NCI-H1092 treated with DMSO at 0.1 percent for 48 hours (cell line): Measurements from ENCODE around the gene PDE6D.
"Not testable (repeated sequence)": the region's sequence is repeated elsewhere in the genome, so short reads cannot be mapped to it uniquely, and the experiment has no call there.

Source experiments
- DNase-seq: peaks from one replicate; lab custom pipeline; 2025; lab: John Stamatoyannopoulos, UW

The PDE6D gene

DNA sequence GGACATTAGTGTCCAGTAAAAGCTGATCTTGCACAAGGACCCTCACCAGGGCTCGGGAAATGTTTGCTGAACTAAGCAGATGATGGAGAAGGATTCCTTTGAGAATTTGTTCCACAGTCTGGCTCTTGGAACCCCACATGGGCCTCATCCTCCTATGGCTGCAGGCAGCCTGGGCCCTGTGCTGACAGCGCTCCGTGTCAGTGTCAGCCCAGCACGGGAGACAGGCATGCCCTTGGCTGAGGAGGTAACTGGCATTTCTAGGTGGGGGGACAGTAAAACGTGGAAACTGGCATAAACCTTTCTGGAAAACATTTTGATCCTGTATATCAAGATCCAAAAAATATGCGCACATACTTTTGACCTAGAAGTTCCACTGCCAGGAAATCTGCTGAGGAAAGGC lies 62.3 kb downstream of the PDE6D start:
- no peak for DNase-seq

- DNase-seq, result no peak
These were observed 63.6 kb downstream of the PDE6D start for GRCh38 chr2:231717281-231718171.

GRCh38 chr2:231716666-231717280 lies 64.3 kb downstream of the PDE6D start:
- DNase-seq, result no peak

- no peak for DNase-seq
These were observed 65.0 kb downstream of the PDE6D start for GRCh38 chr2:231715988-231716616.

GRCh38 chr2:231715499-231715837 lies 65.6 kb downstream of the PDE6D start:
- no peak for DNase-seq

DNA sequence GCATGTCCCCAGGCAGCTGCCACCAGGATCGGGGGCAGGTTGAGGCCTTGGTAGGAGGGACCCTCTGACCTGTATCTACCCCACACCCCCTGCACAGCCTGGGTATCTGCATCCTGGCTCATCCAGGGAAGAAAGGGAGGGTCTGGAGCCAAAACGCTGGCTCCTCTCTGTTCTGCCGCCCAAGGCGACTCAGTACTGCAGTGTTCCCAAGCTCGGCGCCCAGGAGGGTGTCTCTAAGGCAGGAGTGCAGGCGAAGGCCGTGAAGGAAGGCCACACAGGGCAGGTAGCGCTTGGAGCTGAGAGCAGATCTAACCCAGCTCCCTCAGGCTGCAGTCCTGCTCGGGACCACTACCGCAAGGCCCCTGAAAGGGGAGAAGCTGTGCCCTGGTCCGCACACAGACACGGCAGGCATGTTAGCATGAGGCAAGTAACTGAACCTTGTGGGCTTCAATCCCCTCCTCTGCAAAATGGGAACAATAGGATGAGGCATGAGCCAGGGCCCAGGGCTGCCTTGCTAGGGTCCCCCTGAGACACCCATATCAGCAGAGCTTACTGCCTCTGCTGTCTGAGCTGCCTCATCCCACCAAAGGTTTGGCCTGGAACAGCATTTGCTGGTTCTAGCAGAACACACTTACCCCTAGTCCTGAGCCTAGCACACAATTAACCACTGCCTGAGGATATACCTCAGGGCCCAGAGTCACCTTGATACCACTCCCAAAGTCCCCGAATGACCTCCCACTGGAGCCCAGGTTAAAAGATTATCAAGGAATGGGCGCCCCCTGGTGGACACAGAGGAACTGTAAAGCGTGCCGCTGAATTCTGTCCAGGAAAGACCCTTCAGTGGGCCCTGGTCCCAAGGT lies 66.2 kb downstream of the PDE6D start:
- peak; percentile 71 for DNase-seq

DNA sequence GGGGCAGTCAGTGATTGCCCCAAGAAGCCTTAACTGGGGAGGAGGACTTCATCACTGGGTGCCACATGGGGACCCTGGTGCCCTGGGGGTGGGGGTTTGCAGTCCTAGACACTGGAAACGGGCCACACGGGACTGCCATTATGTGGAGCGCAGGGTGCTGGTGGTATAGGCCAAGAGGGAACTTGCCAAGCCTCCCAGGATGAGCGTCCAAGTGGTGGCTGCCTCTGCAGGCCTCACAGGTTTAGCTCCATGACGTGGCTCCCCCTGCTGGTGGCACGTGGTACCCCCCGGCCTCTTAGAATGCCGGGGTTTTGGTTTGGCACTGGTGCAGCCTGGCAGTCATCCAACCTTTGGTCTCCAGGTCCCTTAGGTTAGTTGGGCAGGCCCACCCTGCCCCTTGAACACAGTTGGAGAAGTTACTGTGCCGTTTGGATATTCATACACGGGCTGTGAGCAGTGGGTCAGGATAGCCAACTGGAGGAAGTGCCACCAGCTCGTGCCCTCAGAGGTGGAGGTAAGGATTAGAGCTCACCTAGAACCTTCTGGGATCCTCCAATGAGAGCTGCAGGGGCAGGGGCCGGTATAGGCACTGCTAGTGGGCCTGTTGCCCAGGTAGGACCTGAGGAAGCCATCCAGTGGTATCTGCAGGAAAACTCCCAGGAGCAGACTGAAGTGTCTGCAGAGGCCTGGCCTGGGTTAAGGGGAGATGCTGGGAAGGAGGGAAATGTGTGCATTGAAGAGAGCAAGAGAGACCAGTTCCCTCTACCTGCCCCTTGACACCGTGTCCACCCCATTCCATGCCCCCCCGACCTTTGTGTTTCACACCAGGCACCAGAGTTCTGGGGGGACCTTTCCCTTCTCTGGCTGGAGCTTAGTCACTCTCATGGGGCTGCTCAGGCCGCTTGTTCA lies 67.1 kb downstream of the PDE6D start:
- DNase-seq, result peak; percentile 48

- not testable (repeated sequence) for DNase-seq
These were observed 67.7 kb downstream of the PDE6D start for GRCh38 chr2:231713406-231713729.

DNA sequence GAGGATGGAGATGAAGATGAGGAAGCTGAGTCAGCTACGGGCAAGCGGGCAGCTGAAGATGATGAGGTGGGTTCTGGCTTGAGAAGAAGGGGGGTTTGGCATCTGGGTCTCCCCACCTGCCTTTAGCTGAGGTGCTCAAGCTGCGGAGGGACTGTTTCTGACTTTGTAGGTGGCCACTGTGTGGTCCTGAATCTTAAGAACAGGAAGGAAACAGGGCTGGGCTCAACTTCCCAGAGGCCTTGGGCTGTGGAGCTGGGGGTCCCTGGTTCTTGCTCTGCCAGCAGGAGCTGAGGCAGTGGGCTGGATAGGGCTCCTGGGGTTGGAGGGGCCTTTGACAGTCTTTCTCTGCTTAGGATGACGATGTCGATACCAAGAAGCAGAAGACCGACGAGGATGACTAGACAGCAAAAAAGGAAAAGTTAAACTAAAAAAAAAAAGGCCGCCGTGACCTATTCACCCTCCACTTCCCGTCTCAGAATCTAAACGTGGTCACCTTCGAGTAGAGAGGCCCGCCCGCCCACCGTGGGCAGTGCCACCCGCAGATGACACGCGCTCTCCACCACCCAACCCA lies 68.5 kb downstream of the PDE6D start:
- DNase-seq, result not testable (repeated sequence)

GRCh38 chr2:231711677-231712450 lies 69.2 kb downstream of the PDE6D start:
- no peak for DNase-seq

- no peak for DNase-seq
These were observed 70.0 kb downstream of the PDE6D start for GRCh38 chr2:231710799-231711676.

DNA sequence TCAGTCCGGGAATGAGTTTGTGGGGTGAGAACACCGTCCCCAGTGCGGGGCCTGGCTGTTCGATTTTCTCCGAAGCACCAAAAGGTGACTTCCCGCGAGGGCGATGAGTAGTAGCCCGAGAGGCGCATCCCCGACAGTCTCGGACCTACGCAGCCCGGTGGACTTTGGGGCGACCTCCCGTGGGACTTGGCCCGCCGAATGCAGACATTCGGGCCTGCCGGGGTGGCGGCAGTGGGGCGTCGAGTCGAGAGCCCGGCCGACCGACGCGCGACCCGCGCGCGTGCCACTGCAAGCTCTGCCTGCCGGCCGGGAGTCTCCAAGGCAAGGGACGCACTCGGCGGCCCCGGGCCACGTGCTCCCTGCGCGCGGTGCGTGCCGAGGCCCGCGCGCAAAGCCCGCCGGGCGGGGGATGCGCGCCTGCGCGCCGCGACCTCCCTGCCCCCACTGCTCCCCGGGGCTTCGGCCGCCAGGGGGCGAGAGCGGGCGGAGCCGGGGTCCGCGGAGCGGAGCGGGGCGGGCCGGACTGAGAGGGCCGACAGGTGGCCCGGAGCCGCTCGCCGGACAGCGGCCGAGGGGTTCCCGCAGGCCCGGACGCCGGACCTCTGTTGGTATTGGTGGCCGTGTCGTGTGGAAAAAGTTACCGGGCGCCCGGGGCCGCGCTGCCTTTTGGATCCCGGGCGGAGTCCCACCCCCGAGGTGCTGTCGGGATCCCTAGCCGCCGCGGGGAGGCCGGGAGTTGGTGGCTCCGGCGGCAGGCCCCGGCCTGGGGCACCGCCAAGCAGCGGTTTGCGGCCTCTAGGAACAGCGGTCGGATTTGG lies 70.9 kb downstream of the PDE6D start:
- DNase-seq, result peak; percentile 42

DNA sequence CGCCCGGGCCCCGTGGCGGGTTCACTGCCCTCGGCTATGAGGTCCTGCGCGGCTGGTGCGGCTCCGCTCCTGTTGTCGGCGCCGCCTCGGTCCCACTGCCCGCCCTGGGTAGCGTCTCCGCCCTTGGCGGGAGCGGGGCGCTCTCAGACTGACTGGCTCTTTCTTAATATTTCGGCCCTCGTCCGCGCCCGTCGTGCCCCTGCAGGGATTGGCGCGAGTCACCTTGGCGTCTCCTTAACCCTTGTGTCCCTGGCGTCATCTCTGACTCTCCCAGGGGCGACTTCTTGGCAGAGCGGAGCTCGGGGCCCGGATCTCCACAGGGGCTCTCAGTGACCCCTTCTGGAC lies 71.5 kb downstream of the PDE6D start:
- DNase-seq, result no peak

- DNase-seq, result no peak
These were observed 72.1 kb downstream of the PDE6D start for GRCh38 chr2:231708773-231709635.

DNA sequence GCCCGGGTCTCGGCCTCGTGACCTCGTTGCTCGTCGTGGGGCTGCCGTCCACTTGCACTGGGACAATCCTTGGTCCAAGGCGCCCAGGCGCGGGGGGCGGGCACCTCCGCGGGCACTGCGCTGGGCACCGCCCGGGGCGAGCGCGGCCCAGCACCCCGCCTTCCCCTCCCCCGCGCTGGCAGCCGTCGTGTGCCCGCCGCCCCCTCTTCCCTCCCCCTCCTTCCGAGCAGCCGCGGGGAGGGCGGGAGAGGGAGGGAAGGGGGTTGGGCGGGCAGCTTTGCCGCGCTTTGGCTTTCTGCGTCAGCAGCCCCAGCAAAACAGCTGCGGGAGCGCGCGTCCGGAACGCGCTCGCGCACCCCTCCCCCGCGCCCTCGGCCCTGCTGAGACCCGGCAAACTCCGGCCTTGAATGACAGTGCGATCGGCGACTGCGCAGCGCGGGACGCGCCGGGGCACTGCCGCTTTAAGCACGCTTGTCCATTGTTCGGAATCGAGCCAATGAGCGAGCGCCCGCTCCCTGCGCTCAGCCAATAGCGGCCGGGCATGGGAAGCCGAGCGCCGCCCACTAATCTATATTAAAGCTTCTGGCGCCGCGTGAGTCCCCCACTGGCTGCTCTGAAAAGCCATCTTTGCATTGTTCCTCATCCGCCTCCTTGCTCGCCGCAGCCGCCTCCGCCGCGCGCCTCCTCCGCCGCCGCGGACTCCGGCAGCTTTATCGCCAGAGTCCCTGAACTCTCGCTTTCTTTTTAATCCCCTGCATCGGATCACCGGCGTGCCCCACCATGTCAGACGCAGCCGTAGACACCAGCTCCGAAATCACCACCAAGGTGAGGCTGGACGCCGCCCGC lies 72.9 kb downstream of the PDE6D start, which contains the start of gene PTMA:
TSS of gene PTMA (plus strand) at position 599 of the 846 bp plus-strand sequence. CDS start at position 781, 182 bp downstream.
- peak; percentile 96 for DNase-seq

- no peak for DNase-seq
These were observed 73.5 kb downstream of the PDE6D start for GRCh38 chr2:231707625-231707926.
